ENCODE measurements around the gene TMEM97. TPM values are rescaled to one million over a fixed set of nuclear protein-coding genes. Genes with fewer than 3 reads are reported as not detected.
A peak's percentile ranks its signal among the peaks of the same experiment; 100 is the strongest.

Gene TMEM97
- polyA plus RNA-seq, 3 donors = 1.3 to 1.5 (median 1.4) TPM

GRCh38 chr17:28357901-28358197 is 38.8 kb downstream of the TMEM97 start:
- WGBS (ENCODE audit: insufficient coverage) = 6% methylated on average over 4 of the region's 4 CpGs
- peaks cover 58 to 66% of the 10 kb centered on the region in 2 donors for H3K36me3 Mint-ChIP-seq
- H4K20me1 ChIP-seq (ENCODE audit: insufficient read depth, low read length) = peaks cover 9% of the 10 kb centered on the region
- peak overlapping the region; percentile 93 for H3K4me2 ChIP-seq (replicated peaks; ENCODE audit: extremely low read depth, low read length, poor library complexity, severe bottlenecking)
- H3K27ac ChIP-seq (ENCODE audit: low read depth in 1 of 2, low read length in 2 of 2) = peak overlapping the region; percentile 70 to 92
- H3K27me3 ChIP-seq (ENCODE audit: control insufficient read depth in 2 of 2, insufficient read depth in 2 of 2, low read length in 2 of 2) = no peaks in the 10 kb centered on the region
- DNase-seq = no peak
- H3K36me3 ChIP-seq (replicated peaks in 1 of 2; ENCODE audit: control insufficient read depth in 1 of 2, insufficient read depth in 2 of 2, low read length in 2 of 2) = peaks cover 54 to 66% of the 10 kb centered on the region in 2 donors
- H3K79me2 ChIP-seq (ENCODE audit: insufficient read depth, low read length) = peaks cover 29% of the 10 kb centered on the region
- H3K9me3 Mint-ChIP-seq = no peaks in the 10 kb centered on the region
- peaks cover 20% of the 10 kb centered on the region for H3K4me1 Mint-ChIP-seq
- TF ChIP-seq CTCF (IDR thresholded peaks at IDR 0.05) = no peak
- H3K4me3 Mint-ChIP-seq = peak overlapping the region; percentile 90 to 96
- H3K9ac ChIP-seq (ENCODE audit: insufficient read depth, low read length, poor library complexity, severe bottlenecking) = peak overlapping the region; percentile 89
- peak overlapping the region; percentile 82 to 93 (median 88) for H3K4me3 ChIP-seq (replicated peaks in 1 of 3; ENCODE audit: low read depth in 2 of 3, low read length in 3 of 3)
- H3K9me3 ChIP-seq (replicated peaks in 1 of 2; ENCODE audit: control insufficient read depth in 1 of 2, insufficient read depth in 1 of 2, low read length in 2 of 2) = no peaks in the 10 kb centered on the region
- peaks cover 19 to 23% of the 10 kb centered on the region in 2 donors for H3K4me1 ChIP-seq (ENCODE audit: control insufficient read depth in 1 of 2, insufficient read depth in 2 of 2, low read length in 2 of 2)
- intact Hi-C loops (cut with micrococcal nuclease) = loop anchor here (1.0 to 5.0 kb wide), 2 partner anchors 23 to 36 kb away; partner anchors contain the start of genes IFT20 (in 2 of the 2) and TNFAIP1 (in 2 of the 2)
- no peaks in the 10 kb centered on the region for H3K27me3 Mint-ChIP-seq (ENCODE audit: low read depth in 3 of 3)
- H2AFZ ChIP-seq (ENCODE audit: insufficient read depth, low read depth, low read length, poor library complexity, severe bottlenecking) = peak overlapping the region; percentile 95
- H3K27ac Mint-ChIP-seq = peak overlapping the region; percentile 90 to 99 (median 95)

DNA sequence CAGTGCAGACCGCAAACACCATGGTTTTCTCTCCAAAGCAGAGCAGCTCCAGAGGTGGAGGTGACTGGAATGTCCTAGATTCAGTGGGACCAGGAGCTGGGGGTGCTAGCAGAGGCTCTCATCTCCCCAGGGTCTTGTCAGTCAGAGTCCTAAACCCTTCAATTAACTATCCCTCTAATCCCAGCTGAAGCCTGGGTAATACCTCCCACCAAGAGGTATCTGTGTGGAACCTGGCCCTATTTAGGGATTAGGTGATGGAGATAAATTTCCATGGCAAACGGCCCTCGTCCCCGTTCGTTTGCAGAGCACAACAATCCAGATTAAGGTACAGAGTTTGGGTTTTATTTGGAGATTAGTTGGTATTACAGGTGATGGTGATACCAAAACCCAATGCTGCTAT is 44.2 kb downstream of the TMEM97 start:
- peaks cover 65 to 71% of the 10 kb centered on the region in 2 donors for H3K36me3 ChIP-seq (replicated peaks in 1 of 2; ENCODE audit: control insufficient read depth in 1 of 2, insufficient read depth in 2 of 2, low read length in 2 of 2)
- peaks cover 9% of the 10 kb centered on the region for H4K20me1 ChIP-seq (ENCODE audit: insufficient read depth, low read length)
- TF ChIP-seq CTCF (IDR thresholded peaks at IDR 0.05) = no peak
- DNase-seq = no peak
- Mint-ChIP-seq H3K27ac (no peak overlapping the region), H3K4me1 (peaks cover 4% of the 10 kb centered on the region), H3K4me3 (no peak overlapping the region), H3K36me3 (peaks cover 60 to 81% of the 10 kb centered on the region in 2 donors), H3K27me3 (ENCODE audit: low read depth in 3 of 3) (peaks cover 0 to 2% (median 0%) of the 10 kb centered on the region in 3 donors), H3K9me3 (no peaks in the 10 kb centered on the region)
- intact Hi-C loops (cut with micrococcal nuclease) = no loop called here
- no peak overlapping the region for H3K9ac ChIP-seq (ENCODE audit: insufficient read depth, low read length, poor library complexity, severe bottlenecking)
- H3K79me2 ChIP-seq (ENCODE audit: insufficient read depth, low read length) = peaks cover 9% of the 10 kb centered on the region
- H2AFZ ChIP-seq (ENCODE audit: insufficient read depth, low read depth, low read length, poor library complexity, severe bottlenecking) = no peak overlapping the region
- no peaks in the 10 kb centered on the region for H3K9me3 ChIP-seq (replicated peaks in 1 of 2; ENCODE audit: control insufficient read depth in 1 of 2, insufficient read depth in 1 of 2, low read length in 2 of 2)
- no peaks in the 10 kb centered on the region for H3K27me3 ChIP-seq (ENCODE audit: control insufficient read depth in 2 of 2, insufficient read depth in 2 of 2, low read length in 2 of 2)
- no peak overlapping the region for H3K4me2 ChIP-seq (replicated peaks; ENCODE audit: extremely low read depth, low read length, poor library complexity, severe bottlenecking)
- no peak overlapping the region for H3K4me3 ChIP-seq (replicated peaks in 1 of 3; ENCODE audit: low read depth in 2 of 3, low read length in 3 of 3)
- no CpG with 5 or more reads among the region's 5 CpGs for WGBS (ENCODE audit: insufficient coverage)
- H3K27ac ChIP-seq (ENCODE audit: low read depth in 1 of 2, low read length in 2 of 2) = no peak overlapping the region
- H3K4me1 ChIP-seq (ENCODE audit: control insufficient read depth in 1 of 2, insufficient read depth in 2 of 2, low read length in 2 of 2) = peaks cover 4 to 6% of the 10 kb centered on the region in 2 donors

All from CD14-positive monocyte (primary cell).